CD4-positive, alpha-beta T cell (primary cell): Measurements from ENCODE around the gene DAP. TPM values are rescaled to one million over a fixed set of nuclear protein-coding genes. Genes with fewer than 3 reads are reported as not detected.

Experiments
- ATAC-seq: fragments of 200-7000 bp; cut with Tn5 transposase; one replicate; pipeline ENCODE4 v1.10.0; 2022; ENCODE audit warnings: mild to moderate bottlenecking; ENCODE audit not compliant: poor library complexity
- CTCF ChIA-PET: fragments of 350-600 bp; sonication (Branson Sonifier 250); formaldehyde crosslinking; loops from one replicate; lab custom pipeline; 2021; ENCODE audit warnings: antibody characterized with exemption, inconsistent platforms; lab: Charles Lee
- POLR2A ChIA-PET: fragments of 350-600 bp; sonication (Branson Sonifier 250); formaldehyde crosslinking; loops from one replicate; lab custom pipeline; 2021; ENCODE audit warnings: antibody characterized with exemption, inconsistent platforms; lab: Charles Lee
- DNase-seq, 14 experiments: peaks; one replicate each; pipeline ENCODE4 v3.0.0-alpha.2; 2013 to 2020; ENCODE audit warnings: mixed read lengths in 2 of 14
- H3K27ac ChIP-seq, 2 donors: one replicate each; pipeline versions ENCODE4 v1.5.1 to v1.7.0; 2013; ENCODE audit warnings: low read length in 2 of 2, low read depth in 1 of 2, mild to moderate bottlenecking in 1 of 2
- H3K27me3 ChIP-seq, 2 experiments: 1 replicate in 1 of 2; 2 replicates in 1 of 2; pipeline versions ENCODE4 v1.6.1 to v1.7.0; 2013; ENCODE audit warnings: low read length in 2 of 2, control low read depth in 1 of 2, mild to moderate bottlenecking in 1 of 2, moderate library complexity in 1 of 2; ENCODE audit not compliant: insufficient read depth in 2 of 2, control insufficient read depth in 1 of 2
- H3K36me3 ChIP-seq: one replicate; pipeline ENCODE4 v1.6.1; 2013; ENCODE audit warnings: low read length, control low read depth; ENCODE audit not compliant: insufficient read depth
- H3K4me1 ChIP-seq: one replicate; pipeline ENCODE4 v1.6.1; 2013; ENCODE audit warnings: low read length, control low read depth; ENCODE audit not compliant: insufficient read depth
- H3K4me3 ChIP-seq: one replicate; pipeline ENCODE4 v1.5.1; 2013; ENCODE audit warnings: mild to moderate bottlenecking, low read length, moderate library complexity
- H3K9me3 ChIP-seq, 2 experiments: 1 replicate in 1 of 2; 2 replicates in 1 of 2; pipeline versions ENCODE4 v1.6.1 to v1.7.0; 2013; ENCODE audit warnings: low read length in 2 of 2, mild to moderate bottlenecking in 2 of 2, control low read depth in 1 of 2, moderate library complexity in 1 of 2; ENCODE audit not compliant: control insufficient read depth in 1 of 2, insufficient read depth in 1 of 2
- H3K27ac Mint-ChIP-seq: one replicate; pipeline ENCODE4 v1.8.0; 2020; ENCODE audit warnings: mixed read lengths
- H3K27me3 Mint-ChIP-seq: one replicate; pipeline ENCODE4 v1.8.0; 2021; ENCODE audit warnings: mixed read lengths
- H3K36me3 Mint-ChIP-seq: one replicate; pipeline ENCODE4 v1.8.0; 2021; ENCODE audit warnings: low read depth, mixed read lengths
- H3K4me1 Mint-ChIP-seq: one replicate; pipeline ENCODE4 v1.8.0; 2021; ENCODE audit warnings: low read depth, mixed read lengths
- H3K4me3 Mint-ChIP-seq: one replicate; pipeline ENCODE4 v1.8.0; 2020; ENCODE audit warnings: mild to moderate bottlenecking, mixed read lengths
- H3K9me3 Mint-ChIP-seq: one replicate; pipeline ENCODE4 v1.8.0; 2020; ENCODE audit warnings: mixed read lengths
- CTCF ChIP-seq: fragments of 200-600 bp; IDR thresholded peaks from one replicate; pipeline ENCODE4 v1.8.0; 2022; ENCODE audit warnings: antibody characterized with exemption, mild to moderate bottlenecking
- intact Hi-C, 2 experiments: fragments of 100-400 bp; cut with DNase I in 1 of 2; cut with micrococcal nuclease in 1 of 2; formaldehyde crosslinking; loops; one replicate each; pipeline versions ENCODE4 v1.15.1 to v1.9.0; 2023 to 2025; cut with DNase I, micrococcal nuclease
- total RNA-seq, 174 experiments: library from RNA in 2 of 174; stranded (reverse) in 2 of 174; gene quantifications; one replicate each; pipeline ENCODE4 v1.2.3 and lab custom pipeline; 2021 to 2026

The DAP gene
- total RNA-seq, 2 experiments from 2014 or later: 33.6 to 35.2 TPM

DNA sequence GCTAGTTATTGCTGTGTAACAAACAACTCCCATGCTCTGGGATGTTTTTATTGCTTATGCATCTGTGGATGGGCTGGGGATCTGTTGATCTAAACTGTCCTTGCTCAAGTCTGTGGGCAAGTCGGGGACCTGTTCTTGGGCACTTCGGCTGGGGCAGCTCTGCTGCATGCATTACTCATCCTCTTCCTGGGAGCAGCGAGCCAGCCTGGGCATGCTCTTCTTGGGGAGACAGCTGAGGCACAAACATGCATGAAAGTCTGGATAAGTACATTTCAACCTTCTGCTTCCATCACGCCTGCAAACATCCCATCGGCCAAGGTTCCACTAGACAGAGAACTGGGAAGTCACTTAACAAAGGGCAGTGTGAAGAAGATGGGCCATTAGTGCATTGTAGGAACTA is 130.9 kb downstream of the DAP start:
- ChIA-PET CTCF (interaction anchor here (0.8 kb wide), 1 partner anchor 178 kb away, joined by 3 read pairs; no protein-coding TSS in a partner anchor), POLR2A (no interaction called here)
- ATAC-seq (no peak), DNase-seq (no peak)
- TF ChIP-seq CTCF: no peak
- H3K27ac ChIP-seq: no peak overlapping the region
- intact Hi-C loops: no loop called here
- Mint-ChIP-seq H3K27me3 (no peaks in the 10 kb centered on the region), H3K27ac (no peak overlapping the region), H3K4me1 (peaks cover 42% of the 10 kb centered on the region), H3K36me3 (no peaks in the 10 kb centered on the region), H3K9me3 (no peaks in the 10 kb centered on the region), H3K4me3 (no peak overlapping the region)
- no peak overlapping the region for H3K4me3 ChIP-seq
- peaks cover 47% of the 10 kb centered on the region for H3K4me1 ChIP-seq
- no peaks in the 10 kb centered on the region for H3K9me3 ChIP-seq
- no peaks in the 10 kb centered on the region for H3K27me3 ChIP-seq
- H3K36me3 ChIP-seq: no peaks in the 10 kb centered on the region

DNA sequence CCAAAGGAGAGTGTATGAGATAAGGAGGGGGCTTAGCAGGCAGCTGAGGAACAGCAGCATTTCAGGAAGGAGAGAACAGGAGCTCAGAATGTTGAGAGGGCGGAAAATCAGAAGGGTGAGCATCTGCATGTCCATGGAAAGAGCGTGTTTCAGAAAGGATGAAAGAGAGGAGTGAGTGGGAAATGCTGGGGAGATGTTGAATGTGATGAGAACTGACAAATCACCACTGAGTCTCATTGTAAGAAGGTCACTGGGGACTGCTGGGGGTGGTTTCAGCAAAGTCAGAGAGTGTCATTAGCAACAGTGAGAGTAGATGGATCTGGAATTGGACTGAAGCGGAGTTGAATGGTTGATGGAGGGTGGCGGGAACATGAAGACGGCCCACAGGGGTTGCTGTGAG is 131.4 kb downstream of the DAP start:
- Mint-ChIP-seq H3K27ac (no peak overlapping the region), H3K27me3 (no peaks in the 10 kb centered on the region), H3K9me3 (no peaks in the 10 kb centered on the region), H3K4me3 (no peak overlapping the region), H3K36me3 (no peaks in the 10 kb centered on the region), H3K4me1 (peaks cover 38% of the 10 kb centered on the region)
- Histone ChIP-seq H3K9me3 (no peaks in the 10 kb centered on the region), H3K27ac (no peak overlapping the region), H3K4me1 (peaks cover 43% of the 10 kb centered on the region), H3K4me3 (no peak overlapping the region), H3K27me3 (no peaks in the 10 kb centered on the region), H3K36me3 (no peaks in the 10 kb centered on the region)
- intact Hi-C loops: loop anchor here in 1 of 2 experiments (5.0 kb wide), 1 partner anchor 67 kb away; the partner anchor contains the start of gene ANKRD33B
- DNase-seq (no peak), ATAC-seq (no peak)
- no peak for TF ChIP-seq CTCF
- CTCF ChIA-PET: interaction anchor here (0.8 kb wide), 1 partner anchor 177 kb away, joined by 3 read pairs; no protein-coding TSS in a partner anchor
- POLR2A ChIA-PET: no interaction called here

Other genes with a start within 250 kb of the DAP start
- 1 to 10 TPM in 1 of 2 experiments, under 1 TPM in 1; 0.99 to 1.3 TPM for gene ANKRD33B, start 197.2 kb downstream of the DAP start, total RNA-seq